Measurements from ENCODE around the gene NBPF3.

DNA sequence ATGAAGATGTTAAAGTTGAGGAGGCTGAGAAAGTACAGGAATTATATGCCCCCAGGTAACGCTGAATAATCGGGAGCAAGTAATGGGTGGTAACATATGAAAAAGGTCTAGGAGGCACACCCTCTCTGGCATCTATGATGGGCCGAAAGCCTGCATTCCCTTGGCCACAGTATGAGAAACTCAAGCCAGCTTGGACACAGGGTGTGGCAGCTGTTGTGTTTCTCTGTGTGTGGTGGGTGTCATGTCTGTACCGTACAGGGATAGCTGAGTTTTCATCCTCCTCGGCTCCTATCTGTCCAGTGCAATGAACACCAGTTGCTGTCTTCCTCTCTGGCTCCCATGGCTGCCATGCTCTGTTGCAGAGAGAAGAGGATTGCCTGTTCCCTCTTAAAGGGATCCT lies 32.9 kb downstream of the NBPF3 start:
- TF ChIP-seq EZH2 (IDR thresholded peaks at IDR 0.05) (no peak), EZH2phosphoT487 (IDR thresholded peaks at IDR 0.05) (no peak)
- TF ChIP-seq, protein P1, sequence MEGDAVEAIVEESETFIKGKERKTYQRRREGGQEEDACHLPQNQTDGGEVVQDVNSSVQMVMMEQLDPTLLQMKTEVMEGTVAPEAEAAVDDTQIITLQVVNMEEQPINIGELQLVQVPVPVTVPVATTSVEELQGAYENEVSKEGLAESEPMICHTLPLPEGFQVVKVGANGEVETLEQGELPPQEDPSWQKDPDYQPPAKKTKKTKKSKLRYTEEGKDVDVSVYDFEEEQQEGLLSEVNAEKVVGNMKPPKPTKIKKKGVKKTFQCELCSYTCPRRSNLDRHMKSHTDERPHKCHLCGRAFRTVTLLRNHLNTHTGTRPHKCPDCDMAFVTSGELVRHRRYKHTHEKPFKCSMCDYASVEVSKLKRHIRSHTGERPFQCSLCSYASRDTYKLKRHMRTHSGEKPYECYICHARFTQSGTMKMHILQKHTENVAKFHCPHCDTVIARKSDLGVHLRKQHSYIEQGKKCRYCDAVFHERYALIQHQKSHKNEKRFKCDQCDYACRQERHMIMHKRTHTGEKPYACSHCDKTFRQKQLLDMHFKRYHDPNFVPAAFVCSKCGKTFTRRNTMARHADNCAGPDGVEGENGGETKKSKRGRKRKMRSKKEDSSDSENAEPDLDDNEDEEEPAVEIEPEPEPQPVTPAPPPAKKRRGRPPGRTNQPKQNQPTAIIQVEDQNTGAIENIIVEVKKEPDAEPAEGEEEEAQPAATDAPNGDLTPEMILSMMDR (IDR thresholded peaks at IDR 0.05): no peak

Data from neural progenitor cell (in vitro differentiated cells).